T-cell (primary cell): ENCODE data around the gene CNDP2. TPM values are rescaled to one million over a fixed set of nuclear protein-coding genes. Genes with fewer than 3 reads are reported as not detected.

Source experiments
- ATAC-seq, 4 experiments: fragments of 200-7000 bp in 3 of 4; fragments of 150-1000 bp in 1 of 4; cut with Tn5 transposase; replicated peaks in 1 of 4; 1 replicate in 3 of 4; 2 replicates in 1 of 4; pipeline ENCODE4 v1.10.0; 2021; ENCODE audit warnings: moderate library complexity in 3 of 4, mild to moderate bottlenecking in 2 of 4, moderate number of reproducible peaks in 1 of 4
- CTCF ChIA-PET, 2 donors: fragments of 300-600 bp; sonication (Branson Sonifier 250); formaldehyde crosslinking; loops; one replicate each; lab custom pipeline; 2022; ENCODE audit warnings: antibody characterized with exemption in 2 of 2; lab: Charles Lee
- POLR2A ChIA-PET, 2 donors: fragments of 300-600 bp; sonication (Branson Sonifier 250); formaldehyde crosslinking; loops; one replicate each; lab custom pipeline; 2022; ENCODE audit warnings: antibody characterized with exemption in 2 of 2; lab: Charles Lee
- DNase-seq, 35 experiments: peaks; one replicate each; pipeline versions ENCODE4 v3.0.0 to v3.0.0-alpha.2; 2013 to 2023
- H3K27ac ChIP-seq: one replicate; pipeline ENCODE4 v1.5.1; 2013; ENCODE audit warnings: low read length
- H3K27me3 ChIP-seq, 2 experiments: replicated peaks in 1 of 2; 1 replicate in 1 of 2; 2 replicates in 1 of 2; pipeline versions ENCODE4 v1.6.1 to v1.7.0; 2013; ENCODE audit warnings: low read length in 1 of 2, mixed read lengths in 1 of 2; ENCODE audit not compliant: control insufficient read depth in 2 of 2, insufficient read depth in 2 of 2; ENCODE audit errors: extremely low read depth in 1 of 2
- H3K36me3 ChIP-seq, 2 donors: 1 replicate in 1 of 2; 2 replicates in 1 of 2; pipeline versions ENCODE4 v1.6.1 to v1.7.0; 2013; ENCODE audit warnings: low read length in 1 of 2; ENCODE audit not compliant: control insufficient read depth in 2 of 2, insufficient read depth in 1 of 2; ENCODE audit errors: extremely low read depth in 1 of 2
- H3K4me1 ChIP-seq, 2 experiments: 1 replicate in 1 of 2; 2 replicates in 1 of 2; pipeline versions ENCODE4 v1.6.1 to v1.7.0; 2013; ENCODE audit warnings: low read length in 2 of 2, mixed read lengths in 1 of 2; ENCODE audit not compliant: insufficient read depth in 2 of 2, control insufficient read depth in 1 of 2; ENCODE audit errors: extremely low read depth in 1 of 2
- H3K4me3 ChIP-seq, 2 donors: 1 replicate in 1 of 2; 2 replicates in 1 of 2; pipeline versions ENCODE4 v1.5.1 to v1.7.0; 2013; ENCODE audit warnings: mild to moderate bottlenecking in 2 of 2, low read length in 1 of 2, moderate library complexity in 1 of 2; ENCODE audit not compliant: control insufficient read depth in 1 of 2; ENCODE audit errors: extremely low read depth in 1 of 2
- H3K9me3 ChIP-seq: 2 replicates; pipeline ENCODE4 v1.7.0; 2013
- H3K27ac Mint-ChIP-seq, 2 donors: one replicate each; pipeline ENCODE4 v1.8.0; 2020 to 2021; ENCODE audit warnings: mild to moderate bottlenecking in 2 of 2, mixed read lengths in 2 of 2
- H3K27me3 Mint-ChIP-seq, 2 donors: one replicate each; pipeline ENCODE4 v1.8.0; 2021 to 2022; ENCODE audit warnings: mixed read lengths in 2 of 2
- H3K36me3 Mint-ChIP-seq: one replicate; pipeline ENCODE4 v1.8.0; 2021; ENCODE audit warnings: mixed read lengths
- H3K4me1 Mint-ChIP-seq, 3 donors: one replicate each; pipeline ENCODE4 v1.8.0; 2020 to 2022; ENCODE audit warnings: mixed read lengths in 3 of 3, mild to moderate bottlenecking in 1 of 3
- H3K4me3 Mint-ChIP-seq, 3 donors: one replicate each; pipeline ENCODE4 v1.8.0; 2020 to 2022; ENCODE audit warnings: mild to moderate bottlenecking in 3 of 3, mixed read lengths in 3 of 3, moderate library complexity in 3 of 3
- H3K9me3 Mint-ChIP-seq, 3 donors: one replicate each; pipeline ENCODE4 v1.8.0; 2020 to 2022; ENCODE audit warnings: mixed read lengths in 3 of 3
- WGBS: methylation state at CpG from one replicate; pipeline ENCODE4 v1.1.5; 2013; ENCODE audit warnings: missing lambda C conversion rate; ENCODE audit not compliant: insufficient coverage; 5-methylcytosine and 5-hydroxymethylcytosine counted together
- total RNA-seq, 35 experiments: library from RNA in 6 of 35; stranded (reverse) in 6 of 35; fragments of 120-200 nt in 1 of 35; gene quantifications; one replicate each; pipeline versions ENCODE4 v1.2.1 to v1.2.4 and lab custom pipeline; 2013 to 2026

The CNDP2 gene
- total RNA-seq, 5 donors from 2014 or later (not counting 1 experiment from before 2014, with no cell fraction given) = 113 to 150 (median 137) TPM

DNA sequence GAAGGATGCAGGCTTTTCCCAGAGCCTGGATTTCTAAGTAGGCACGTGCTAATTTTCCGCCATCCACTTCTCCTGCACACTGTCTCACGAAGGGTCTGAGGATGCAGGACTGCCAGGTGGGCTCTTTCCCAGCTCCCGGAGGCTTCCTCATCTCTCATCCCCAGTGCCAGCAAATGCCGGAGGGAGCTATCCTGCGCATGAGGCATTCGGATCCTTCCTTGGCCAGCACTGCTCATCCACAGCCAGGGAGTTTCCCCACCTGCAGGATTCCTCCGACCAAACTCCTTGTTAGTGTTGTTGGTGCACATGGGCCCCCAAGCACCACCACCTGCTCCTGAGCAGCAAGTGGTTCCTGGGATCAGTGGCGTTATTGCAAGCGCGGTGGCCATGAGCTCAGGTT is 43.1 kb downstream of the CNDP2 start:
- no peaks in the 10 kb centered on the region for H3K9me3 Mint-ChIP-seq
- 92% methylated on average over 8 of the region's 11 CpGs for WGBS
- no peaks in the 10 kb centered on the region for H3K36me3 Mint-ChIP-seq
- no peak for ATAC-seq
- no peak overlapping the region for H3K4me3 Mint-ChIP-seq
- Histone ChIP-seq H3K4me3 (no peak overlapping the region), H3K27me3 (peaks cover 0 to 15% of the 10 kb centered on the region in 2 experiments), H3K9me3 (no peaks in the 10 kb centered on the region), H3K27ac (no peak overlapping the region), H3K36me3 (no peaks in the 10 kb centered on the region), H3K4me1 (peaks cover 0 to 11% of the 10 kb centered on the region in 2 experiments)
- peaks cover 0 to 9% (median 3%) of the 10 kb centered on the region in 3 donors for H3K4me1 Mint-ChIP-seq
- no peak for DNase-seq
- H3K27me3 Mint-ChIP-seq = no peaks in the 10 kb centered on the region
- ChIA-PET CTCF (interaction anchor here in 1 of 2 donors (0.7 kb wide), 1 partner anchor 186 kb away, joined by 3 read pairs; no protein-coding TSS in a partner anchor), POLR2A (no interaction called here)
- H3K27ac Mint-ChIP-seq = no peak overlapping the region

DNA sequence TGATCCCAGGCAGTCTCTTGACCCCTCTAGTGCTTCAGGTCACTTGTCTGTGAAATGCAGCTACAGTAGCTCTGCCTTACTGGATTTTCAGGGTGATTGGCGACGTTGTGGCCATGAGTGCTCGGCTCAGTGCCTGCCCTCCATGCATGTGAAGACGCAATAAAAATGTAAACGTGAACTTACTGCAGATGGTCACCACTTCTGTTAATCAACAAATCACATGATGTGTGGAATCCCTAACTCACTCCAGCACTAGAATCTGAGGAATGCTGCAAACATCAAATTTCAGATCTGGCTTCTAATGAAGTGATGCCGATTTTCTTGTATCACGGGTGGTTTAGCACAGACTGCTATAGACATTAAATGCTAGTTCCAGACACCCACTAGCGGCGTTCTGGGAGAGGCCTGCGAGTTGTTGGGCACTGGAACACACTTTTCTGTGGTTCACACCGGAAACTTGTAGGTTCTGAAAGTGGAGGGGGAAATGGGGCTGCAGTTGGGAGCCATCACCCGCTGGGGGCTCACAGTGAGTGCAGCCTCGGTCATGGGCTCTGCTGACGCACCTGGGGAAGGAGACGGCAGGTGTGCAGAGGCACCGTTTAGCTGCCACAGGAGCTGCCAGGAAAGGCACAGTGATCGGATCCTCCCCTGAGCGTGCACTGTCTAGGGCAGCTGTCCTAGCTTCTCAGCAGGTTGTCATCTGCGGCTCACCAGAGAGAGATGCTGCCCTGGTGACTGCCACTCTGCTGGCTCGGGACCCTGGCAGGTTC is 44.7 kb downstream of the CNDP2 start:
- ATAC-seq = peak in 1 of 4 experiments; percentile 20
- POLR2A ChIA-PET = interaction anchor here in 1 of 2 donors (0.6 kb wide), 1 partner anchor 346 kb away, joined by 7 read pairs; no protein-coding TSS in a partner anchor
- H3K4me1 Mint-ChIP-seq = peaks cover 0 to 9% (median 3%) of the 10 kb centered on the region in 3 donors
- H3K27me3 ChIP-seq = peaks cover 0 to 21% of the 10 kb centered on the region in 2 experiments
- WGBS = 71% methylated on average over 18 of the region's 20 CpGs
- no peaks in the 10 kb centered on the region for H3K9me3 Mint-ChIP-seq
- no peak overlapping the region for H3K4me3 Mint-ChIP-seq
- peaks cover 0 to 11% of the 10 kb centered on the region in 2 experiments for H3K4me1 ChIP-seq
- CTCF ChIA-PET = interaction anchor here in 1 of 2 donors (1.5 kb wide), 1 partner anchor 11 kb away, joined by 4 read pairs; no protein-coding TSS in a partner anchor
- no peak overlapping the region for H3K27ac ChIP-seq
- H3K9me3 ChIP-seq = no peaks in the 10 kb centered on the region
- H3K4me3 ChIP-seq = no peak overlapping the region
- H3K36me3 Mint-ChIP-seq = no peaks in the 10 kb centered on the region
- DNase-seq = peak in 2 of 35 experiments; percentile 1 to 16
- H3K36me3 ChIP-seq = no peaks in the 10 kb centered on the region
- no peak overlapping the region for H3K27ac Mint-ChIP-seq
- H3K27me3 Mint-ChIP-seq = peaks cover 0 to 4% of the 10 kb centered on the region in 2 donors

DNA sequence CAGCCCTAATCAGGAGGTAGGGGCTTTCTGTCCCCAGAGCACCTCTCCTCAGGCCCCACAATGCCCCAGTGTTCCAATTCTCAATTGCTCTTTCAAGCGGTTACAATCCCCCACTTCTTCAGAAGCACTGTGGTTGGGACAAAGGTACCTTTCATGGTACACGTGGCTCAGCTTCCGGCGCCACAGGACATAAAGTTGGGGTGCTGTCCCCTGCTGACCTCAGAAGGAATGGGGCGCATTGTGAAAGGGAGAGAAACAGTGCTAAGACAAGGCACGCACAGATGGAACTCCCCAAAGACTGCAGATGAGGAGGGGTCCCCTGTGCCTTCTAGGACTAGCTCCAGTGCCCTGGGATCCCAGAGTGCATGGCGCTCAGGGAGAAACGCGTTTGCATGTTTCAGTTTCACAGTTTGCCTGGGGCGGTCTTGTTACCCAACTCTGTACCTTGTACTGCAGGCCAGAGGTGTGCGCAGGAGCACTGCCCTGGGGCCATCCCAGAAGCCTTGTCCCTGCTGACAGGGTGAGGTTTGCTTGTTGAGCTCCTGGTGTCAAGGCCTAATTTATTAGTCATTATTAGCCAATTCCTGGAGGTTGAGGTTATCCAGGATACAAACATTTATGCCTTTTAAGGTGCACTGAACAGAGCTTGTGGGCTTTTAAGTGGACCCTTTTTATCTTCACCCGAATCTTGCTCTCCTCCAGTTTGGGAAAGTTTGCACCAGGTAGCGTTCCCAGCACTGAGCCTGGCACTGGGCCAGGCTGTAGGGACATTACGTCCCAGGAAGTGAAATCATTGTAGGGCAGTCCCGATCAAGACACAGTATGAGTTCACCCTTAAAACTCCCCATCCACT is 45.8 kb downstream of the CNDP2 start:
- Mint-ChIP-seq H3K27me3 (peaks cover 0 to 8% of the 10 kb centered on the region in 2 donors), H3K27ac (no peak overlapping the region), H3K4me1 (peaks cover 0 to 5% (median under 1%) of the 10 kb centered on the region in 3 donors), H3K4me3 (no peak overlapping the region), H3K36me3 (no peaks in the 10 kb centered on the region), H3K9me3 (no peaks in the 10 kb centered on the region)
- H3K4me1 ChIP-seq = peaks cover 0 to 11% of the 10 kb centered on the region in 2 experiments
- no peaks in the 10 kb centered on the region for H3K36me3 ChIP-seq
- no peaks in the 10 kb centered on the region for H3K9me3 ChIP-seq
- no peak overlapping the region for H3K27ac ChIP-seq
- WGBS = 83% methylated on average over 10 of the region's 15 CpGs
- ATAC-seq = no peak
- H3K4me3 ChIP-seq = no peak overlapping the region
- DNase-seq = no peak
- ChIA-PET POLR2A (no interaction called here), CTCF (interaction anchor here in 1 of 2 donors (0.6 to 1.5 kb wide), 2 partner anchors 10 to 351 kb away, joined by 4 read pairs; no protein-coding TSS in a partner anchor)
- peaks cover 0 to 26% of the 10 kb centered on the region in 2 experiments for H3K27me3 ChIP-seq

DNA sequence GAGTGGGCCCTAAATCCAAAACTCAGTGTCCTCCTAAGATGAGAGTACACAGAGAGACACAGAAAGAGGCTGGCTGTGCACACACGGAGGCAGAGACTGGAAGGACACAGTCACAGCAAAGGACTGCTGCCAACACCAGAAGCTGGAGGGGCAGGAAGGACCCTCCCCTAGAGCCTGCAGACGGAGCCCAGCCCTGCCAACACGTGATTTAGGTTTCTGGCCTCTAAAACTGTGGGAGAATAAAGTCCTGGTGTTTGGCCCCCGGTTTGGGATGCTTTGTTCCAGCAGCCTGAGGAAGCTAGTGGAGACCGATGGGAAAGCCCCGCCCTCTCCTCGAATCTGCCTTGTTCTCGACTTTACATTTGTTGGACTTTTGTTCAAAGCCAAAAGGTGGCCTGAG is 48.7 kb downstream of the CNDP2 start:
- Histone ChIP-seq H3K4me1 (peaks cover 0 to 11% of the 10 kb centered on the region in 2 experiments), H3K36me3 (no peaks in the 10 kb centered on the region), H3K4me3 (no peak overlapping the region), H3K27me3 (peaks cover 0 to 29% of the 10 kb centered on the region in 2 experiments), H3K27ac (no peak overlapping the region), H3K9me3 (no peaks in the 10 kb centered on the region)
- ChIA-PET POLR2A (no interaction called here), CTCF (no interaction called here)
- peaks cover 0 to 15% (median 7%) of the 10 kb centered on the region in 3 donors for H3K9me3 Mint-ChIP-seq
- no peak overlapping the region for H3K4me3 Mint-ChIP-seq
- peaks cover 0 to 8% of the 10 kb centered on the region in 2 donors for H3K27me3 Mint-ChIP-seq
- no peaks in the 10 kb centered on the region for H3K36me3 Mint-ChIP-seq
- DNase-seq (no peak), ATAC-seq (no peak)
- no peak overlapping the region for H3K27ac Mint-ChIP-seq
- WGBS = 71% methylated on average over 7 of the region's 8 CpGs
- peaks cover 0 to 2% (median 0%) of the 10 kb centered on the region in 3 donors for H3K4me1 Mint-ChIP-seq

DNA sequence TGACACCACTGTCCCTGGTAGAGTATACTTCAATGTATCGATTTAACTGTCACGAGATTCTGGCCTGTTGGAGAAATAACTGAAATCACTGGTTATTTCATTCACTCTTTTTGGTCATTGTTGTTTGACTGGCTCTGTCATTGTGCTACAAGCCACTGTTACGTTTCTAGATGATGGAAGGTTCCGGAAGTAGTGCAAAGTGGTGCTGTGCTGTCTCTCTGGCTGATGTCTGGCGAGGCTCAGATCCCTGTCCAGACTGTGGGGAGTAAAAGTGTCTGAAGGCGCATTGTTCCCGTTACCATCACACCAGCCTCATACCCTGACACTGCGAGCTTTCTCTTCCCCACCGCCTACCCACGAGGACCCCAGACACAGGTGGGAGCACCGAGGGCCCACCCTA is 49.8 kb downstream of the CNDP2 start:
- Histone ChIP-seq H3K36me3 (no peaks in the 10 kb centered on the region), H3K27me3 (peaks cover 0 to 21% of the 10 kb centered on the region in 2 experiments), H3K4me1 (peaks cover 0 to 7% of the 10 kb centered on the region in 2 experiments), H3K4me3 (no peak overlapping the region), H3K9me3 (no peaks in the 10 kb centered on the region), H3K27ac (no peak overlapping the region)
- Mint-ChIP-seq H3K9me3 (peaks cover 0 to 15% (median 7%) of the 10 kb centered on the region in 3 donors), H3K36me3 (no peaks in the 10 kb centered on the region), H3K27me3 (peaks cover 0 to 8% of the 10 kb centered on the region in 2 donors), H3K4me1 (no peaks in the 10 kb centered on the region), H3K27ac (no peak overlapping the region), H3K4me3 (no peak overlapping the region)
- POLR2A ChIA-PET = no interaction called here
- DNase-seq (no peak), ATAC-seq (no peak)
- CTCF ChIA-PET = interaction anchor here in 1 of 2 donors (0.6 kb wide), 1 partner anchor 236 kb away, joined by 3 read pairs; no protein-coding TSS in a partner anchor
- 89% methylated on average over 5 of the region's 11 CpGs for WGBS
